OCI-LY7 (cell line): Measurements from ENCODE around the gene RHEBL1. TPM values are rescaled to one million over a fixed set of nuclear protein-coding genes. Genes with fewer than 3 reads are reported as not detected.

Experiments used
- BruUV-seq: library from RNA; stranded (reverse); fragments of 400-500 nt; replicated peaks from 2 replicates; lab custom pipeline; 2021; lab: Mats Ljungman, UMichigan
- CTCF ChIA-PET: fragments of 300-600 bp; sonication (Branson Sonifier 250); formaldehyde crosslinking; loops from one replicate; lab custom pipeline; 2022; ENCODE audit warnings: antibody characterized with exemption; ENCODE audit not compliant: unreplicated experiment; lab: Charles Lee
- POLR2A ChIA-PET: fragments of 300-600 bp; sonication (Branson Sonifier 250); formaldehyde crosslinking; loops from one replicate; lab custom pipeline; 2022; ENCODE audit warnings: antibody characterized with exemption; lab: Charles Lee
- DNase-seq: peaks from one replicate; pipeline ENCODE4 v3.0.0-alpha.2; 2015; ENCODE audit warnings: low spot score
- H2AFZ ChIP-seq: fragments of 200-600 bp; sonication (generic), shearing (Covaris generic); 2 replicates; pipeline ENCODE4 v1.6.1; 2014; ENCODE audit warnings: mild to moderate bottlenecking, antibody characterized with exemption, low read length, moderate library complexity
- H3K27ac ChIP-seq: fragments of 200-600 bp; sonication (generic); 2 replicates; pipeline ENCODE4 v1.5.1; 2014; ENCODE audit warnings: mixed run types, low read depth, mild to moderate bottlenecking, moderate library complexity, low read length, inconsistent platforms; ENCODE audit not compliant: poor library complexity, severe bottlenecking
- H3K36me3 ChIP-seq: fragments of 200-600 bp; sonication (generic); 2 replicates; pipeline ENCODE4 v1.6.1; 2014; ENCODE audit warnings: mild to moderate bottlenecking, antibody characterized with exemption, low read length, moderate library complexity, mixed read lengths; ENCODE audit not compliant: insufficient read depth
- H3K4me1 ChIP-seq: fragments of 200-600 bp; sonication (generic); 2 replicates; pipeline ENCODE4 v1.5.1; 2014; ENCODE audit warnings: mild to moderate bottlenecking, low read length; ENCODE audit not compliant: insufficient read depth, poor library complexity, severe bottlenecking
- H3K4me2 ChIP-seq: fragments of 200-600 bp; sonication (generic); 2 replicates; pipeline ENCODE4 v1.6.1; 2014; ENCODE audit warnings: mild to moderate bottlenecking, low read length
- H3K4me3 ChIP-seq: fragments of 200-600 bp; sonication (generic); 2 replicates; pipeline ENCODE4 v1.5.1; 2014; ENCODE audit warnings: mild to moderate bottlenecking, low read depth, low read length; ENCODE audit not compliant: poor library complexity, severe bottlenecking
- H3K79me2 ChIP-seq: fragments of 200-600 bp; sonication (generic); 2 replicates; pipeline ENCODE4 v1.6.1; 2016; ENCODE audit warnings: low read depth, mild to moderate bottlenecking, low read length, moderate library complexity, mixed read lengths; ENCODE audit not compliant: insufficient read depth
- H3K9me2 ChIP-seq: fragments of 200-600 bp; sonication (generic); 2 replicates; pipeline ENCODE4 v1.6.1; 2016; ENCODE audit warnings: mild to moderate bottlenecking, low read length, mixed read lengths; ENCODE audit not compliant: insufficient read depth
- H3K9me3 ChIP-seq: fragments of 200-600 bp; sonication (generic); 2 replicates; pipeline ENCODE4 v1.6.1; 2014; ENCODE audit warnings: mild to moderate bottlenecking, mixed run types, low read length, mixed read lengths
- H4K20me1 ChIP-seq: fragments of 200-600 bp; sonication (generic); 2 replicates; pipeline ENCODE4 v1.6.1; 2014; ENCODE audit warnings: mild to moderate bottlenecking, antibody characterized with exemption, low read length, moderate library complexity, mixed read lengths; ENCODE audit not compliant: insufficient read depth
- CTCF ChIP-seq: fragments of 200-600 bp; sonication (generic); conservative IDR thresholded peaks from 2 replicates; pipeline ENCODE4 v1.5.1; 2014; ENCODE audit warnings: mild to moderate bottlenecking, antibody characterized with exemption, low read length, moderate library complexity, mixed read lengths
- EZH2phosphoT487 ChIP-seq: fragments of 200-600 bp; sonication (generic); IDR thresholded peaks from 2 replicates; pipeline ENCODE4 v1.6.1; 2018; ENCODE audit warnings: low read depth, borderline replicate concordance, mild to moderate bottlenecking, mixed run types, antibody characterized with exemption, low read length, moderate library complexity, mixed read lengths
- intact Hi-C: fragments of 100-400 bp; cut with micrococcal nuclease; formaldehyde crosslinking; loops from one replicate; pipeline ENCODE4 v1.10.0; 2022; ENCODE audit not compliant: unreplicated experiment
- total RNA-seq, 2 experiments: library from RNA; depleted of rRNA in 1 of 2; stranded (reverse); fragments of >200 nt in 1 of 2; shearing (Covaris generic) in 1 of 2; gene quantifications; 2 replicates each; pipeline ENCODE4 v1.2.3, GENCODE V29; 2014 to 2022

Gene RHEBL1
- total RNA-seq, 2 experiments from 2014 or later, result 3.4 to 3.7 TPM

DNA sequence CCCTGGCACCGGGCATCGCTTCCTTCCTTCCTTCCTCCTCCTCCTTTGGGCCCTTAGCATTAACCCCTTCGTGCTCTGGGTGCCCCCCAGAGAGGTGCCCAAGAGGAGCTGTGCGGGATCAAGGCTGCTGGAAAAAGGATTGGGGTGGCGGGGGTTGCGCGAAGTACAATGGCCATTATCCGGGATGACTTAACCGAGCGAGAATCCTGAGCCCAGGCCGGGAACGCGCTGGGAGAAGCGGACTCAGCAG lies 22.0 kb upstream of the RHEBL1 start:
- CTCF ChIA-PET, result interaction anchor here (1.2 to 2.2 kb wide), 3 partner anchors 9 to 22 kb away, joined by 4 to 16 read pairs (median 4); no protein-coding TSS in a partner anchor
- H4K20me1 ChIP-seq, result no peaks in the 10 kb centered on the region
- no peak for TF ChIP-seq CTCF
- TF ChIP-seq EZH2phosphoT487, result no peak
- H3K27ac ChIP-seq, result no peak overlapping the region
- BruUV-seq, result no TSS peak
- DNase-seq, result no peak
- H3K4me1 ChIP-seq, result peaks cover 19% of the 10 kb centered on the region
- H3K9me3 ChIP-seq, result no peaks in the 10 kb centered on the region
- H3K79me2 ChIP-seq, result no peaks in the 10 kb centered on the region
- intact Hi-C loops, result loop anchor here (1.0 kb wide), 1 partner anchor 27 kb away; no protein-coding TSS in a partner anchor
- no peak overlapping the region for H2AFZ ChIP-seq
- no peaks in the 10 kb centered on the region for H3K9me2 ChIP-seq
- H3K36me3 ChIP-seq, result no peaks in the 10 kb centered on the region
- H3K4me2 ChIP-seq, result peak overlapping the region; percentile 56
- peak overlapping the region; percentile 23 for H3K4me3 ChIP-seq
- POLR2A ChIA-PET, result no interaction called here

- no peak overlapping the region for H2AFZ ChIP-seq
- DNase-seq, result no peak
- no peaks in the 10 kb centered on the region for H3K9me3 ChIP-seq
- no peaks in the 10 kb centered on the region for H3K79me2 ChIP-seq
- no peak overlapping the region for H3K4me3 ChIP-seq
- ChIA-PET CTCF (interaction anchor here (1.2 to 2.2 kb wide), 3 partner anchors 9 to 21 kb away, joined by 4 to 16 read pairs (median 4); no protein-coding TSS in a partner anchor), POLR2A (interaction anchor here (0.6 kb wide), 1 partner anchor 23 kb away, joined by 3 read pairs; no protein-coding TSS in a partner anchor)
- H4K20me1 ChIP-seq, result no peaks in the 10 kb centered on the region
- intact Hi-C loops, result no loop called here
- H3K36me3 ChIP-seq, result no peaks in the 10 kb centered on the region
- peaks cover 19% of the 10 kb centered on the region for H3K4me1 ChIP-seq
- TF ChIP-seq EZH2phosphoT487 (no peak), CTCF (no peak)
- H3K9me2 ChIP-seq, result no peaks in the 10 kb centered on the region
- H3K27ac ChIP-seq, result no peak overlapping the region
- BruUV-seq, result no TSS peak
- H3K4me2 ChIP-seq, result peak overlapping the region; percentile 56
Measured at GRCh38 chr12:49091056-49091835, 21.5 kb upstream of the RHEBL1 start.
